SJSA1 (cell line): Measurements from ENCODE around the gene ALK. TPM values are rescaled to one million over a fixed set of nuclear protein-coding genes. Genes with fewer than 3 reads are reported as not detected.

ENCODE experiments used
- DNase-seq, 2 experiments: peaks; one replicate each; pipeline ENCODE4 v3.0.0-alpha.2; 2015 to 2020; ENCODE audit warnings: low spot score in 2 of 2, low read depth in 1 of 2
- H3K27ac ChIP-seq: fragments of 250-450 bp; sonication (Bioruptor Pico); 2 replicates; pipeline ENCODE4 v1.5.1; 2020; ENCODE audit warnings: mild to moderate bottlenecking, moderate library complexity
- H3K27me3 ChIP-seq: fragments of 250-450 bp; sonication (Bioruptor Pico); replicated peaks from 2 replicates; pipeline ENCODE4 v1.5.1; 2020; ENCODE audit warnings: mild to moderate bottlenecking, moderate library complexity
- H3K36me3 ChIP-seq: fragments of 250-450 bp; sonication (Bioruptor Pico); 2 replicates; pipeline ENCODE4 v1.5.1; 2020; ENCODE audit warnings: mild to moderate bottlenecking
- H3K4me1 ChIP-seq: fragments of 250-450 bp; sonication (Bioruptor Pico); replicated peaks from 2 replicates; pipeline ENCODE4 v1.6.1; 2021; ENCODE audit warnings: mild to moderate bottlenecking
- H3K4me3 ChIP-seq: fragments of 250-450 bp; sonication (Bioruptor Pico); 2 replicates; pipeline ENCODE4 v1.5.1; 2020; ENCODE audit warnings: mild to moderate bottlenecking
- H3K9me3 ChIP-seq: fragments of 250-450 bp; sonication (Bioruptor Pico); replicated peaks from 2 replicates; pipeline ENCODE4 v1.5.1; 2020; ENCODE audit warnings: mild to moderate bottlenecking
- total RNA-seq: library from RNA; depleted of rRNA; stranded (reverse); fragments of >200 nt; shearing (Covaris generic); gene quantifications from 2 replicates; pipeline ENCODE4 v1.2.3, GENCODE V29; 2014

The ALK gene
- total RNA-seq, 1 experiment from 2014 or later, result not detected

- H3K4me1 ChIP-seq, result no peaks in the 10 kb centered on the region
- H3K9me3 ChIP-seq, result no peaks in the 10 kb centered on the region
- no peak for DNase-seq
- H3K27me3 ChIP-seq, result peaks cover 8% of the 10 kb centered on the region; the same call in 1 of the 2 replicates
- H3K27ac ChIP-seq, result no peak overlapping the region
- H3K36me3 ChIP-seq, result no peaks in the 10 kb centered on the region
- no peak overlapping the region for H3K4me3 ChIP-seq
These were observed 500.2 kb downstream of the ALK start for GRCh38 chr2:29420999-29421782.

- Histone ChIP-seq H3K27ac (no peak overlapping the region), H3K36me3 (no peaks in the 10 kb centered on the region), H3K27me3 (peaks cover 8% of the 10 kb centered on the region; the same call in 1 of the 2 replicates)
These were observed 500.9 kb downstream of the ALK start for GRCh38 chr2:29420464-29420863.

GRCh38 chr2:29417630-29418029, 503.8 kb downstream of the ALK start:
- no peaks in the 10 kb centered on the region for H3K4me1 ChIP-seq
- H3K27me3 ChIP-seq, result peaks cover 11% of the 10 kb centered on the region
- no peaks in the 10 kb centered on the region for H3K9me3 ChIP-seq
- DNase-seq, result no peak
- H3K27ac ChIP-seq, result no peak overlapping the region
- H3K36me3 ChIP-seq, result no peaks in the 10 kb centered on the region
- H3K4me3 ChIP-seq, result no peak overlapping the region

More at GRCh38 chr2:29420464-29420863, 500.9 kb downstream of the ALK start:
- no peak for DNase-seq
- Histone ChIP-seq H3K4me3 (no peak overlapping the region), H3K4me1 (no peaks in the 10 kb centered on the region), H3K9me3 (no peaks in the 10 kb centered on the region)

- no peak for DNase-seq
- H3K36me3 ChIP-seq, result no peaks in the 10 kb centered on the region
- H3K4me3 ChIP-seq, result no peak overlapping the region
- H3K27me3 ChIP-seq, result peaks cover 7% of the 10 kb centered on the region
- H3K4me1 ChIP-seq, result no peaks in the 10 kb centered on the region
- no peaks in the 10 kb centered on the region for H3K9me3 ChIP-seq
- no peak overlapping the region for H3K27ac ChIP-seq
These were observed 509.0 kb downstream of the ALK start for GRCh38 chr2:29412197-29412925.

- Histone ChIP-seq H3K36me3 (no peaks in the 10 kb centered on the region), H3K4me3 (no peak overlapping the region), H3K4me1 (no peaks in the 10 kb centered on the region), H3K27me3 (no peaks in the 10 kb centered on the region), H3K27ac (no peak overlapping the region), H3K9me3 (no peaks in the 10 kb centered on the region)
- no peak for DNase-seq
These were observed 515.7 kb downstream of the ALK start for GRCh38 chr2:29405707-29406106.

- H3K4me3 ChIP-seq, result no peak overlapping the region
- no peaks in the 10 kb centered on the region for H3K27me3 ChIP-seq
- no peaks in the 10 kb centered on the region for H3K36me3 ChIP-seq
- DNase-seq, result no peak
- H3K4me1 ChIP-seq, result no peaks in the 10 kb centered on the region
- H3K9me3 ChIP-seq, result no peaks in the 10 kb centered on the region
- no peak overlapping the region for H3K27ac ChIP-seq
These were observed 516.1 kb downstream of the ALK start for GRCh38 chr2:29405266-29405665.

GRCh38 chr2:29401994-29402393, 519.4 kb downstream of the ALK start:
- Histone ChIP-seq H3K27ac (no peak overlapping the region), H3K27me3 (no peaks in the 10 kb centered on the region), H3K4me3 (no peak overlapping the region), H3K36me3 (no peaks in the 10 kb centered on the region), H3K9me3 (no peaks in the 10 kb centered on the region), H3K4me1 (no peaks in the 10 kb centered on the region)
- no peak for DNase-seq

GRCh38 chr2:29400930-29401653, 520.3 kb downstream of the ALK start:
- Histone ChIP-seq H3K36me3 (no peaks in the 10 kb centered on the region), H3K4me3 (no peak overlapping the region), H3K9me3 (no peaks in the 10 kb centered on the region), H3K27me3 (no peaks in the 10 kb centered on the region), H3K27ac (no peak overlapping the region), H3K4me1 (no peaks in the 10 kb centered on the region)
- DNase-seq, result no peak

- Histone ChIP-seq H3K4me3 (no peak overlapping the region), H3K27ac (no peak overlapping the region), H3K9me3 (no peaks in the 10 kb centered on the region), H3K36me3 (no peaks in the 10 kb centered on the region), H3K4me1 (no peaks in the 10 kb centered on the region), H3K27me3 (no peaks in the 10 kb centered on the region)
- DNase-seq, result no peak
These were observed 522.8 kb downstream of the ALK start for GRCh38 chr2:29398384-29399237.

GRCh38 chr2:29397713-29398112, 523.7 kb downstream of the ALK start:
- Histone ChIP-seq H3K9me3 (no peaks in the 10 kb centered on the region), H3K27me3 (0 out of 2 replicates have a peak, but pooled peaks cover 1% of the 10 kb centered on the region), H3K4me1 (no peaks in the 10 kb centered on the region), H3K36me3 (no peaks in the 10 kb centered on the region), H3K27ac (no peak overlapping the region), H3K4me3 (no peak overlapping the region)
- DNase-seq, result no peak

- Histone ChIP-seq H3K27me3 (0 out of 2 replicates have a peak, but pooled peaks cover 3% of the 10 kb centered on the region), H3K36me3 (no peaks in the 10 kb centered on the region), H3K27ac (no peak overlapping the region), H3K4me3 (no peak overlapping the region), H3K4me1 (no peaks in the 10 kb centered on the region), H3K9me3 (no peaks in the 10 kb centered on the region)
- no peak for DNase-seq
These were observed 524.3 kb downstream of the ALK start for GRCh38 chr2:29397039-29397438.

GRCh38 chr2:29394981-29395350, 526.4 kb downstream of the ALK start:
- H3K27ac ChIP-seq, result no peak overlapping the region
- no peaks in the 10 kb centered on the region for H3K9me3 ChIP-seq
- H3K36me3 ChIP-seq, result no peaks in the 10 kb centered on the region
- H3K4me3 ChIP-seq, result no peak overlapping the region
- H3K27me3 ChIP-seq, result 0 out of 2 replicates have a peak, but pooled peaks cover 3% of the 10 kb centered on the region
- no peaks in the 10 kb centered on the region for H3K4me1 ChIP-seq
- DNase-seq, result no peak

- Histone ChIP-seq H3K4me1 (no peaks in the 10 kb centered on the region), H3K4me3 (no peak overlapping the region), H3K9me3 (no peaks in the 10 kb centered on the region), H3K27me3 (0 out of 2 replicates have a peak, but pooled peaks cover 3% of the 10 kb centered on the region), H3K36me3 (no peaks in the 10 kb centered on the region), H3K27ac (no peak overlapping the region)
- DNase-seq, result no peak
These were observed 526.9 kb downstream of the ALK start for GRCh38 chr2:29394311-29394980.
